ENCODE results near the gene LCN1. TPM values are rescaled to one million over a fixed set of nuclear protein-coding genes. Genes with fewer than 3 reads are reported as not detected.

LCN1 gene
- total RNA-seq, 2 donors from 2014 or later: not detected

GRCh38 chr9:135550344-135550918 is 29.2 kb downstream of the LCN1 start:
- no peak for DNase-seq (ENCODE audit: low spot score)
- no peaks in the 10 kb centered on the region for H3K27me3 ChIP-seq (replicated peaks; ENCODE audit: insufficient read depth)
- no peaks in the 10 kb centered on the region for H3K36me3 ChIP-seq
- no peak for TF ChIP-seq CTCF (IDR thresholded peaks at IDR 0.05)
- ATAC-seq (ENCODE audit: insufficient number of reproducible peaks, low FRiP score, low read depth): no peak
- H3K27ac ChIP-seq: no peak overlapping the region
- no peaks in the 10 kb centered on the region for H3K9me3 ChIP-seq
- no peaks in the 10 kb centered on the region for H3K4me1 ChIP-seq (ENCODE audit: control insufficient read depth in 1 of 2, low read depth in 2 of 2)
- no peak overlapping the region for H3K4me3 ChIP-seq

GRCh38 chr9:135551031-135551430 is 29.8 kb downstream of the LCN1 start:
- no peaks in the 10 kb centered on the region for H3K9me3 ChIP-seq
- no peaks in the 10 kb centered on the region for H3K27me3 ChIP-seq (replicated peaks; ENCODE audit: insufficient read depth)
- no peak overlapping the region for H3K4me3 ChIP-seq
- no peak for TF ChIP-seq CTCF (IDR thresholded peaks at IDR 0.05)
- H3K36me3 ChIP-seq: no peaks in the 10 kb centered on the region
- no peak for DNase-seq (ENCODE audit: low spot score)
- ATAC-seq (ENCODE audit: insufficient number of reproducible peaks, low FRiP score, low read depth): no peak
- no peaks in the 10 kb centered on the region for H3K4me1 ChIP-seq (ENCODE audit: control insufficient read depth in 1 of 2, low read depth in 2 of 2)
- no peak overlapping the region for H3K27ac ChIP-seq

GRCh38 chr9:135551456-135551855 is 30.2 kb downstream of the LCN1 start:
- H3K9me3 ChIP-seq: no peaks in the 10 kb centered on the region
- DNase-seq (ENCODE audit: low spot score) (no peak), ATAC-seq (ENCODE audit: insufficient number of reproducible peaks, low FRiP score, low read depth) (no peak)
- no peaks in the 10 kb centered on the region for H3K27me3 ChIP-seq (replicated peaks; ENCODE audit: insufficient read depth)
- no peak overlapping the region for H3K27ac ChIP-seq
- H3K4me3 ChIP-seq: no peak overlapping the region
- no peak for TF ChIP-seq CTCF (IDR thresholded peaks at IDR 0.05)
- H3K36me3 ChIP-seq: no peaks in the 10 kb centered on the region
- H3K4me1 ChIP-seq (ENCODE audit: control insufficient read depth in 1 of 2, low read depth in 2 of 2): no peaks in the 10 kb centered on the region

- no peak for TF ChIP-seq CTCF (IDR thresholded peaks at IDR 0.05)
- no peaks in the 10 kb centered on the region for H3K4me1 ChIP-seq (ENCODE audit: control insufficient read depth in 1 of 2, low read depth in 2 of 2)
- H3K36me3 ChIP-seq: no peaks in the 10 kb centered on the region
- no peaks in the 10 kb centered on the region for H3K27me3 ChIP-seq (replicated peaks; ENCODE audit: insufficient read depth)
- H3K4me3 ChIP-seq: no peak overlapping the region
- H3K9me3 ChIP-seq: no peaks in the 10 kb centered on the region
- H3K27ac ChIP-seq: no peak overlapping the region
- no peak for DNase-seq (ENCODE audit: low spot score)
- ATAC-seq (ENCODE audit: insufficient number of reproducible peaks, low FRiP score, low read depth): no peak
These were observed 30.9 kb downstream of the LCN1 start for GRCh38 chr9:135552021-135552697.

GRCh38 chr9:135552698-135553171 is 31.5 kb downstream of the LCN1 start:
- no peaks in the 10 kb centered on the region for H3K36me3 ChIP-seq
- no peaks in the 10 kb centered on the region for H3K27me3 ChIP-seq (replicated peaks; ENCODE audit: insufficient read depth)
- TF ChIP-seq CTCF (IDR thresholded peaks at IDR 0.05): no peak
- H3K27ac ChIP-seq: no peak overlapping the region
- H3K9me3 ChIP-seq: no peaks in the 10 kb centered on the region
- no peaks in the 10 kb centered on the region for H3K4me1 ChIP-seq (ENCODE audit: control insufficient read depth in 1 of 2, low read depth in 2 of 2)
- no peak for ATAC-seq (ENCODE audit: insufficient number of reproducible peaks, low FRiP score, low read depth)
- no peak for DNase-seq (ENCODE audit: low spot score)
- no peak overlapping the region for H3K4me3 ChIP-seq
